DOHH2 (cell line): Measurements from ENCODE around the gene ALK.

Experiments used
- EZH2phosphoT487 ChIP-seq: fragments of 200-600 bp; sonication (generic); IDR thresholded peaks from 2 replicates; pipeline ENCODE4 v1.6.1; 2017; ENCODE audit warnings: borderline replicate concordance, mild to moderate bottlenecking, antibody characterized with exemption, low read length, moderate library complexity, mixed read lengths
- TF ChIP-seq, protein P1 (sequence below): fragments of 200-600 bp; sonication (generic); IDR thresholded peaks from one replicate; pipeline ENCODE4 v1.5.1; 2014; ENCODE audit warnings: antibody characterized with exemption, mild to moderate bottlenecking, low read depth, low read length; ENCODE audit not compliant: poor library complexity, severe bottlenecking

DNA sequence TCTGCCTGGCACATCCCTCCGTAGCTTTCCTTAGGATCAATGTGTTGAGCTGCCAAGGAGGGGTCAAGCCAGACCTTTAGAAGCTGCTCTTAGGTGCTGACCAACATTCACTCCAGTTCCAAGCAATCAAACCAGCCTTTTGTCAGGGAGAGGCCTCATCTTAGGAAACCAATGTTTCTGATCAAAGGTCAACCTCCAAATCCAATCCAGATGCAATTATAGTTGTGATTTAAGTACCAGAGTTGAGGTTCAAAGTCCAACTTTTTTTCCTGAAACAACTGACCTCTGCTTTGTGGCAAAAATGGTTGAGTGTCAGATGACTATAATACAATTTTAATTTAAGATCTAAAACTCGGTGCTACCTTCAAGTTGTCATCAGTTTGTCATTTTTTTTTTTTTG is 303.4 kb downstream of the ALK start:
- TF ChIP-seq, protein P1, sequence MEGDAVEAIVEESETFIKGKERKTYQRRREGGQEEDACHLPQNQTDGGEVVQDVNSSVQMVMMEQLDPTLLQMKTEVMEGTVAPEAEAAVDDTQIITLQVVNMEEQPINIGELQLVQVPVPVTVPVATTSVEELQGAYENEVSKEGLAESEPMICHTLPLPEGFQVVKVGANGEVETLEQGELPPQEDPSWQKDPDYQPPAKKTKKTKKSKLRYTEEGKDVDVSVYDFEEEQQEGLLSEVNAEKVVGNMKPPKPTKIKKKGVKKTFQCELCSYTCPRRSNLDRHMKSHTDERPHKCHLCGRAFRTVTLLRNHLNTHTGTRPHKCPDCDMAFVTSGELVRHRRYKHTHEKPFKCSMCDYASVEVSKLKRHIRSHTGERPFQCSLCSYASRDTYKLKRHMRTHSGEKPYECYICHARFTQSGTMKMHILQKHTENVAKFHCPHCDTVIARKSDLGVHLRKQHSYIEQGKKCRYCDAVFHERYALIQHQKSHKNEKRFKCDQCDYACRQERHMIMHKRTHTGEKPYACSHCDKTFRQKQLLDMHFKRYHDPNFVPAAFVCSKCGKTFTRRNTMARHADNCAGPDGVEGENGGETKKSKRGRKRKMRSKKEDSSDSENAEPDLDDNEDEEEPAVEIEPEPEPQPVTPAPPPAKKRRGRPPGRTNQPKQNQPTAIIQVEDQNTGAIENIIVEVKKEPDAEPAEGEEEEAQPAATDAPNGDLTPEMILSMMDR: no peak
- TF ChIP-seq EZH2phosphoT487: no peak
